Fibroblast of pulmonary artery (primary cell): ENCODE results near the gene TMEM200A.
"Not testable (repeated sequence)": the region's sequence is repeated elsewhere in the genome, so short reads cannot be mapped to it uniquely, and the experiment has no call there.

Experiments
- DNase-seq: peaks from one replicate; pipeline ENCODE4 v3.0.0-alpha.2; 2010; ENCODE audit warnings: low read depth
- H3K4me3 ChIP-seq: replicated peaks from 2 replicates; pipeline ENCODE4 v1.5.1; 2011; ENCODE audit warnings: low read depth, mild to moderate bottlenecking, control low read depth, low read length, moderate library complexity
- TF ChIP-seq, protein P1 (sequence below): IDR thresholded peaks from 2 replicates; pipeline ENCODE4 v1.5.1; 2011; ENCODE audit warnings: mild to moderate bottlenecking, control low read depth, low read length, inconsistent platforms; ENCODE audit errors: missing control alignments

TMEM200A gene

DNA sequence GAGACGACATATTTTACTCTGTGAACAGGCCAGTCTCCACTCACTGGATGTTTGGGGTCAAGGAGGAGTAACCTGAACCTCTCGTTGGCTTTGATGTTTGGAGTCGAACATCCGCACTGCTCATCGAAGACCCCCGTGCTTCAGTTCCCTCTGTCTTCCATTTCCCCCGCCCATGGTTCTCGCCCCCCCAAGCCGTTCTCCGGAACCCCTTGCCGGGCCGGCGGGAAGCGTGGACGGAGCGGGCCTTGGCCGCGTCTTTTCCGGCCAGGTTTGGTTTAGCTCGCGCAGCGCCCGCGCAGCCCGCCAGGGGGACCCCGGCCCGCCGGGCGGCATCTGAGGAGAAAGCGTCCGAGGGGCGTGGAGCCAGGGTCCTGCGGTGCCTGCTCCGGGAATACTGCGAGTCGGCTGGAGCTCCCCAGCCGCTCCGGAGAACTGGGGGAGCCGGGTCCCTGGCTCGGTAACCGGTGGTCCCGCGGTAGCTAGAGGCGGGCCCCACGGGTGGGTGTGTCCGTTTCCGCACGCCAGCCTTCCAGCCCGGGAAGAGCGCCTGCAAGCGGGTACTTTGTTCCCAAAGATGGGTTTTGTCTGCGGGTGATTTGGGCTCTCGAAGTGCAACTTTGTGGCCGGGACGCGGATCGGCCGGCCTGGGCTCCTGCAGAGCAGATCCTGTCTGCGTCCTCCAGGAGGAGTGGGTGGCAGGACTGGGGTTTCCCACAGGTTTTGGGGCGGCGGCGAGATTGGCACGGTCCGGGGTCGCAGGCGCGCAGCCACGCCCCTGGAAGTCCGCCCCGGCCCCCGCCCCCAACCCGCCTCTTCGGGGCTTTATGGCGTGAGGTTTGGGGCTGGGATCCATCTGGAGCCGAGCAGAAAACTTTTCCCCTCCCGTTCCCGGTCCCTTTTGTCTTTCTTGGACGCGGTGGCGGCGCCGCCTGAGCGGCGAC, at the start of gene TMEM200A:
TSS of gene TMEM200A (plus strand) at position 852 of the 941 bp plus-strand sequence. CDS start 74,406 bp downstream, outside the sequence.
- peak; percentile 50 for DNase-seq
- H3K4me3 ChIP-seq, result peak within 1 kb of the TSS; percentile 61
- TF ChIP-seq, protein P1, sequence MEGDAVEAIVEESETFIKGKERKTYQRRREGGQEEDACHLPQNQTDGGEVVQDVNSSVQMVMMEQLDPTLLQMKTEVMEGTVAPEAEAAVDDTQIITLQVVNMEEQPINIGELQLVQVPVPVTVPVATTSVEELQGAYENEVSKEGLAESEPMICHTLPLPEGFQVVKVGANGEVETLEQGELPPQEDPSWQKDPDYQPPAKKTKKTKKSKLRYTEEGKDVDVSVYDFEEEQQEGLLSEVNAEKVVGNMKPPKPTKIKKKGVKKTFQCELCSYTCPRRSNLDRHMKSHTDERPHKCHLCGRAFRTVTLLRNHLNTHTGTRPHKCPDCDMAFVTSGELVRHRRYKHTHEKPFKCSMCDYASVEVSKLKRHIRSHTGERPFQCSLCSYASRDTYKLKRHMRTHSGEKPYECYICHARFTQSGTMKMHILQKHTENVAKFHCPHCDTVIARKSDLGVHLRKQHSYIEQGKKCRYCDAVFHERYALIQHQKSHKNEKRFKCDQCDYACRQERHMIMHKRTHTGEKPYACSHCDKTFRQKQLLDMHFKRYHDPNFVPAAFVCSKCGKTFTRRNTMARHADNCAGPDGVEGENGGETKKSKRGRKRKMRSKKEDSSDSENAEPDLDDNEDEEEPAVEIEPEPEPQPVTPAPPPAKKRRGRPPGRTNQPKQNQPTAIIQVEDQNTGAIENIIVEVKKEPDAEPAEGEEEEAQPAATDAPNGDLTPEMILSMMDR, result peak; percentile 52

DNA sequence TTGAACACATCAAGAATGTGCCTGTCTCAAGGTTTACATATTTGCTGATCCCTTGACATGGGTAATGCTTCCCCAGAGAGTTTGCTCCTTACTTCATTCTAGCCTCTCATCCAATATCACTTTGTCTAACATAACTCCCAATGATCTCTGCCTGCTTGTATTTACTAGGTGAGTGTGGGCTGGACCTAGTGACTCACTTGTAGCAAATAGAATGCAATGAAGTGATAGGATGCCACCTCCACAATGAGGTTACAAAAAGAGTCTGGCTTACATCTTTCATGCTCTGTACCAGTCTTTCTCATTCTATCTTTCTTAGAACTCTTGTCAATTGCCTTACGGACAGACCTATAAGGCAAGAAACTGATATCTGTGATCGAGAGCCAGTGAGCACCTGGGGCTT, 44.9 kb upstream of the TMEM200A start:
- DNase-seq, result no peak
- no peak overlapping the region for H3K4me3 ChIP-seq
- TF ChIP-seq, protein P1, result no peak

DNA sequence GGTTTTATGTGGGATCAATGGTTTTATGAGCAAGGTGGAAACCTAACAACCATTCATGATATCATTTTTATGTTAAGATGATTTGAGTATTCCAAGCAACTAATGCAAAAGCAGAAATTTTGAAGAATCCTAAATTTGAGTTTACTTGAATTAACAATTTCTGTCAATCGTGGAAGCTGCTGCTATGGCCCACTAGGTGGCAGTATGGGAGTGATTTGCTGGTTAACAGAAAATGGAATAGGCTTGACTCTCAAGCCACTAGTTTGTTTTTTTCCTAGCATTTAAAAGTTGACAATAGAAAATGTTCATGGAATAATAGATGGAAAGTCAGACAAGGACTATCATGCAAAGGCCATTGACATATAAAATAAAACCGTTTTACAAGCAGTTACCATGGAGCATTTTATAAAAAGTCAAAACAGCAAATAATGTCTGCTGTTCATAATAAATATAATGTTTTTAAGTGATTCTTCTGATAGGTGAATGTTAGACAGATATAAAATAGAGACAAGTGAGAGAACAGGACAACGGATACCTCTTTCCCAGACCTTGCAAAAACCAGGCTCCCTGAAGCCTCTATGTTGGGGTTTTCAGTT, 43.0 kb upstream of the TMEM200A start:
- H3K4me3 ChIP-seq, result no peak overlapping the region
- TF ChIP-seq, protein P1, result peak; percentile 92
- DNase-seq, result peak; percentile 84

DNA sequence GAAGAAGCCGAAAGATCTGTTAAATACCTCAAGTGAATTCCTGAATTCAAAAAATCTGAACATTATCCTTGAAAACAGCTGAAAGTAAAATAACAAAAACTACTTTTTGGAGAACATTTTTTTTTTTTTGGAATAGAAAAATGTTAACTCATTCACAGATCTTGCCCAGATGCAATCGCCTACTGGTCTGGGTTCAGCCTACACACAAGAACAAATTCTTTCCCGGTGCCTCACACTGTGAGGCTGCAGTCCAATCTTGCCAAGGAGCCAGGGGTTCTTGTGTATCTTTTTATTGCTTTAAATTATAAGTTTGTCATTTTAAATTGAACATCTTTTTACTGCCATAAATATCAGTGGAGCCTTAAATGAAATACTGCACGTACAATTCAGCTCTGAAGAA, 41.2 kb upstream of the TMEM200A start:
- peak; percentile 55 for DNase-seq
- H3K4me3 ChIP-seq, result no peak overlapping the region
- TF ChIP-seq, protein P1, result no peak

DNA sequence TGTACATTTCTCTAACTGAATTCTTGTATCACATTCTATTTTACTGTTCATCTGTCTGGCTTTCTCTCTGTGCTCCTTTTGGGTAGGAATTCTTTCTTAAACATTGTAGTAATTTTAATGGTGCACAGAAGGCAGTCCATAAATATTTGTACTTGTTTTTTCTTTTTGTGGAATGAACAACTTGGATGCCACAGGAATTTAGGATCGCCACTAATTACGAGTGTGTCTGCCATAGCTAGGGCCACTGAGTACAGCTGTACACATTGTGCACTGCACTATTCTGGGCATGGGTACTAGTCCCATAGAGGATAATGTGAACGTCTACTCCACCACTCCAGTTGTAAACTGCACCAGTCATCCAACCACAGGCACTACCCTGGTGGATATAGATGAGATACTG, 39.3 kb upstream of the TMEM200A start:
- no peak overlapping the region for H3K4me3 ChIP-seq
- no peak for DNase-seq
- TF ChIP-seq, protein P1, result no peak

DNA sequence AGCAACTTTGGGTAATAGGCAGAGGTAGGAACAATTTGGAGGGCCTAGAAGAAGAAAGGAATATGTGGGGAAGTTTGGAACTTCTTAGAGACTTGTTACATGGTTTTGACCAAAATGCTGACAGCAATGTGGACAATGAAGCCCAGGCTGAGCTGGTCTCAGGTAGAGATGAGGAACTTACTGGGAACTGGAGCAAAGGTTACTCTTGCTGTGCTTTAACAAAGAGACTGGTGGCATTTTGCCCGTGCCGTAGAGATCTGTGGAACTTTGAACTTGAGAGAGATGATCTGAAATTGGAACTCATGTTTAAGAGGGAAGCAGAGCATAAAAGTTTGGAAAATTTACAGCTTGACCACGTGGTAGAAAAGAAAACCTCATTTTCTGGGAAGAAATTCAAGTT, 28.3 kb upstream of the TMEM200A start:
- DNase-seq, result no peak
- H3K4me3 ChIP-seq, result no peak overlapping the region
- TF ChIP-seq, protein P1, result no peak

DNA sequence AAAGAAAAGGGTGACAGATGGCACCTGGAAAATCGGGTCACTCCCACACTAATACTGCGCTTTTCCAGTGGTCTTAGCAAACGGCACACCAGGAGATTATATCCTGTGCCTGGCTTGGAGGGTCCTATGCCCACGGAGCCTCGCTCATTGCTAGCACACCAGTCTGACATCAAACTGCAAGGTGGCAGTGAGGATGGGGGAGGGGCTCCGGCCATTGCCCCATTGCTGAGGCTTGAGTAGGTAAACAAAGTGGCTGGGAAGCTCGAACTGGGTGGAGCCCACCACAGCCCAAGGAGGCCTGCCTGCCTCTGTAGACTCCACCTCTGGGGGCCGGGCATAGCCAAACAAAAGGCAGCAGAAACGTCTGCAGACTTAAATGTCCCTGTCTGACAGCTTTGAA, 19.5 kb upstream of the TMEM200A start:
- H3K4me3 ChIP-seq, DNase-seq: not testable (repeated sequence)
